ENCODE measurements around the gene WNK2.

The WNK2 gene

GRCh38 chr9:93268551-93269314 lies 84.8 kb downstream of the WNK2 start:
- DNase-seq, result no peak

DNA sequence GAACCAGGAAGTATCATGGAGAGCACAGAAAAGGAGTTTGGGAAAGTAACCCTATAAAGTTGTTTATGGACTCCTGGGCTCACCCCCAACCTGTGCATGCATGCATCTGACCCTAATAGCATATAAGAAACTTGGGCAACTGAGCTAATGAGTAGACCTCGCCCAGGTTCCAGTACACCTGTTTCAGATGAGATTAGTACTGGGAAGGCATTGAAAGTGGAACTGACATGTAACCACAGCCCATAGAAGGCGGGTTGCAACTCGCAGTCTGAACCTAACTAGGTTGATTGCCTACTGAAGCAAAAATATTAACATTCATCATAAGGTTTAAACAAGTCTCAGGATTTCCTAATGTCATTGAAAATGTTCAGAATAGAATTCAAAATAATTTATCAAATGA lies 87.0 kb downstream of the WNK2 start:
- DNase-seq, result no peak

GRCh38 chr9:93276973-93277372 lies 93.0 kb downstream of the WNK2 start:
- no peak for DNase-seq

DNA sequence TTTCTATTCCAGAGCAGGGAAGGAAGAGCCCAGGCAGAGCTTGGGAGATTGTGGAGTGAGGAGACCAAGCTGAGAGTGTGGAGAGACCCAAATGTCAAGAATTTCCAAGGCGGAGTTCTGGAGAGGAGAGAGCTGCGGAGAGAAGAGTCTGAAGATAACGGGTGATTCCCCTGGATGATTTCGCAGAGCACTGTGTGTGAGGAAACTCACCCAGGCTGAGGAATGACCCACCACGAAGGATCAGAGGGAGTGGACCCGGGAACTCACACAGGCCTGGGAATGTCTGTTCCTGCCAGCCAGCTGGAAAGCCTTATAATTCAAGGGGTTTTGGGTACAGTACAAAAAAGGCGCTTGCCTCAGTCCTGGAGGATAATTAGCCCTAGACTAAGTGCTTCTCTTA lies 94.2 kb downstream of the WNK2 start:
- no peak for DNase-seq

GRCh38 chr9:93280661-93281259 lies 96.8 kb downstream of the WNK2 start:
- DNase-seq, result no peak

DNA sequence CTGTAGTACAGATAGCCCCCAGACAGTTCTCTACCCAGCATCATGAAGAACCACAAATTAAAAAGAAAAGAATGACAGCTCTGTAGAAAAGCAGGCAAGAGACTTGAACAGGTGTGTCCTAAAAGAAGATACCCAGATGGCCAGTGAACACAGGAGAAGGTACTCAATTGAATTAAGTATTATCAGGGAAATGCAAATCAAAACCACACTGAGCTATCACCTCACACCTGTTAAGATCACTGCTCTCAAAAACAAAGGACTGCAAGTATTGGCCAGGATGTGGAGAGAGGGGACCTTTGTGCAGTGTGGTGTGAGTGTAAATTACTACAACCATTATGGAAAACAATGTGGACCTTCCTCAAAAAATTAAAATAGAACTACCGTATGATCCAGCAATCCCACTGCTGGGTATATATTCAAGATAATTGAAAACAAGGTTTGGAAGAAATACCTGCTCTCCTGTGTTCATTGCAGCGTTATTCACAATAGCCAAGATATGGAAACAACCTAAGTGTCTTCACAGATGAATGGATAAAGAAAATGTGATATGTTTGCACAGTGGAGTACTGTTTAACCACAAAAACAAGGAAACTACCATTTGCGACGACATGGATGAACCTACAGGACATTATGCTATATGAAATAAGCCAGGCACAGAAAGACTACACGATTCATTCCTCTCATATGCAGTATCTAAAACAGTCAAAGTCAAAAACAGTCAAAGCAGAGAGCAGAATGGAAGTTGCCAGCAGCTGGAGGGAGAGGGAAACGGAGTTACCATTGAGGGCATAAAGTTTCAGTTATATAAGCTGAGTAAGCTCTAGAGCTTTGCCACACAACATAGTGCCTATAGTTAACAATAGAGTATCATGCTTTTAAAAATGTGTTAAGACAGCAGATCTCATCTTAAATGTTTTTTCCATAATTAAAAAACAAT lies 102.6 kb downstream of the WNK2 start:
- DNase-seq, result no peak

GRCh38 chr9:93287189-93287552 lies 103.2 kb downstream of the WNK2 start:
- DNase-seq, result no peak

DNA sequence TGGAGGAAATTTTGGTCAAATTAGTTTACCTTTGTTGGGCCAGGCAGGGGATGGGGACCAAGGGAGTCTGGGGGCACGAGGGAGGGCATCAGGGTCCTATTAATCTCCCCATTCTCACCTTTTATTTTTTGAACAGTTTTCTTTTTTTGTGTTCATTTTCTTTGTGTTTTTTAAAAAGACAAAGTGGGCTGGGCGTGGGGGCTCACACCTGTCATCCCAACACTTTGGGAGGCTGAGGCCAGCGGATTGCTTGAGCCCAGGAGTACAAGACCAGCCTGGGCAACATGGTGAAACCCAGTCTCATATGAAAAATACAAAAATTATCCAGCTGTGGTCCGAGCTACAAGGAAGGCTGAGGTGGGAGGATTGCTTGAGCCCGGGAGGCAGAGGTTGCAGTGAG lies 103.7 kb downstream of the WNK2 start:
- no peak for DNase-seq

- DNase-seq, result peak; percentile 67
Observed at GRCh38 chr9:93288341-93288740, 104.4 kb downstream of the WNK2 start.

DNA sequence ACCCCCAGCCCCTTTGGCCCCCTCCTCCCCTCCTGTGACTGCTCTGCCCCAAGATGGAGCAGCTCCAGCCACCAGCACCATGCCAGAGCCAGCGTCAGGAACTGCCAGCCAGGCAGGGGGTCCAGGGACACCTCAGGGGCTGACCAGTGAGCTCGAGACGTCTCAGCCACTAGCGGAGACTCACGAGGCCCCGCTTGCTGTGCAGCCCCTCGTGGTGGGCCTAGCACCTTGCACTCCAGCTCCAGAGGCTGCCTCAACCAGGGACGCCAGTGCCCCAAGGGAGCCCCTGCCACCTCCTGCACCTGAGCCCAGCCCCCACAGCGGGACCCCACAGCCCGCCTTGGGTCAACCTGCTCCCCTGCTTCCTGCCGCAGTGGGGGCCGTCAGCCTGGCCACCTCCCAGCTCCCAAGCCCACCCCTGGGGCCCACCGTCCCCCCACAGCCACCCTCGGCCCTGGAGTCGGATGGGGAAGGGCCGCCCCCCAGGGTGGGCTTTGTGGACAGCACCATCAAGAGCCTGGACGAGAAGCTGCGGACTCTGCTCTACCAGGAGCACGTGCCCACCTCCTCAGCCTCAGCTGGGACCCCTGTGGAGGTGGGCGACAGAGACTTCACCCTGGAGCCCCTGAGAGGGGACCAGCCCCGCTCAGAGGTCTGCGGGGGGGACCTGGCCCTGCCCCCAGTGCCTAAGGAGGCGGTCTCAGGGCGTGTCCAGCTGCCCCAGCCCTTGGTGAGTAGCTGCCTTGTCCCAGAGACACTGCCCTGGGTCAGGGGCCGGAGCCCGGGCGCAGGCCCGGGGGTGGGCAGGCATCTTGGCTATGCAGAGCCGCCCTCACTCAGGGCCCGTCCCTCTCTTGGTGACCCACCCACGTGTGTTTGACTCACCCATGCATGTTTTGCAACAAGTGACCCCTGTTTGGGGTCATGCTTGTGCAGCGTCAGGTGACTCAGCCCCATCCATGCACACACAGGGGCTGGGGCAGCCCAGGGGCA lies 105.2 kb downstream of the WNK2 start:
- DNase-seq, result peak; percentile 47

GRCh38 chr9:93290495-93291434 lies 106.8 kb downstream of the WNK2 start:
- DNase-seq, result no peak

- DNase-seq, result no peak
Observed at GRCh38 chr9:93291536-93292287, 107.8 kb downstream of the WNK2 start.

GRCh38 chr9:93292288-93292615 lies 108.3 kb downstream of the WNK2 start:
- no peak for DNase-seq

DNA sequence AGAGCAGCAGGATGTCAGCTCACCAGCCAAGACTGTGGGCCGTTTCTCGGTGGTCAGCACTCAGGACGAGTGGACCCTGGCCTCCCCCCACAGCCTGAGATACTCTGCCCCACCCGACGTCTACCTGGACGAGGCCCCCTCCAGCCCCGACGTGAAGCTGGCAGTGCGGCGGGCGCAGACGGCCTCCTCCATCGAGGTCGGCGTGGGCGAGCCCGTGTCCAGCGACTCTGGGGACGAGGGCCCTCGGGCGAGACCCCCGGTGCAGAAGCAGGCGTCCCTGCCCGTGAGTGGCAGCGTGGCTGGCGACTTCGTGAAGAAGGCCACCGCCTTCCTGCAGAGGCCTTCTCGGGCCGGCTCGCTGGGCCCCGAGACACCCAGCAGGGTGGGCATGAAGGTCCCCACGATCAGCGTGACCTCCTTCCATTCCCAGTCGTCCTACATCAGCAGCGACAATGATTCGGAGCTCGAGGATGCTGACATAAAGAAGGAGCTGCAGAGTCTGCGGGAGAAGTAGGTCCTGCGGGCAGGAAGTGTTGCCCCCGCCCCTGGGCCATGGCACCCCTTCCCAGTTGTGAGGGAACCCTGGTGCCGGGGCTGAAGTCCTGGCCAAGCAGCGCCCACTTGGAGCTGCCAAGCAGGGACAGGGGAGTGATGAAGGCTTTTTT lies 108.9 kb downstream of the WNK2 start:
- DNase-seq, result no peak

DNA sequence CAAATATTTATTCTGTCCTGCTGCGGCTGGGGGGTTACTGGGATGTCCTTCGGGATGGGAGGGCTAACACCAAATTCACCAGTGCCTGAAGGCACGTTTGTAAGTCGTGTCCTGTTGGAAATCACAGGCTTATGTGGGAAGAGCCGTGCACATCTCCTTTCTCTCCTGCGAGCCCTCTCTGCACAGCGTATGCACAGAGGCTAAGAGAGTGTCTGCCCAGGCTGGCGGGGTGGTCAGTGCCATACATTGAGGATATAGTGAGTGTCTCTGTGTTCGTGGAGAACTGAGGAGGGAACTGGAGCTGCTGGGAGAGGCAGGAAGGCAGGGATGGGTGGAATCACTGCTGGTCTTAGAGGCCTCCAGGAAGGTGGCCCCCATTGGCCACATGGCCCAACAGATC lies 110.1 kb downstream of the WNK2 start:
- no peak for DNase-seq

DNA sequence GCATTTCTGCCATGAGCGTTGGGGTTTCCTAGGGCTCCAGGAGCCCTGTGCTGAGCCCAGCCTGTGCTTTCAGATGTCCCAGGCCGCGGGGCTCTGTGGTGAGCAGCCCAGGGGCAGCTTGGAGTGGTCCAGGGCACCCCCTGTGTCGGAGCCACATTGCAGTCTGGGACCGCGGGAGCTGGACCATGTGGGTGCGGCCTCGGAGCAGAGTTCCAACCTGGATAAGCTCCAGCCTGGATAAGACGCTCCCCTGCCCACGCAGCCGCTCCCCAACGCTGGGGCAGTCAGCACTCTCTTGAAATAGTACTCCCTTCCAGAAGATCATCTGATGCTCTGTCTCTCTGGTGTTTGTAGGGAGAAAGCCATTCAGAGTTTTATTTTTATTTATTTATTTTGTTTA lies 111.1 kb downstream of the WNK2 start:
- DNase-seq, result no peak

- no peak for DNase-seq
Observed at GRCh38 chr9:93295456-93296076, 111.6 kb downstream of the WNK2 start.

DNA sequence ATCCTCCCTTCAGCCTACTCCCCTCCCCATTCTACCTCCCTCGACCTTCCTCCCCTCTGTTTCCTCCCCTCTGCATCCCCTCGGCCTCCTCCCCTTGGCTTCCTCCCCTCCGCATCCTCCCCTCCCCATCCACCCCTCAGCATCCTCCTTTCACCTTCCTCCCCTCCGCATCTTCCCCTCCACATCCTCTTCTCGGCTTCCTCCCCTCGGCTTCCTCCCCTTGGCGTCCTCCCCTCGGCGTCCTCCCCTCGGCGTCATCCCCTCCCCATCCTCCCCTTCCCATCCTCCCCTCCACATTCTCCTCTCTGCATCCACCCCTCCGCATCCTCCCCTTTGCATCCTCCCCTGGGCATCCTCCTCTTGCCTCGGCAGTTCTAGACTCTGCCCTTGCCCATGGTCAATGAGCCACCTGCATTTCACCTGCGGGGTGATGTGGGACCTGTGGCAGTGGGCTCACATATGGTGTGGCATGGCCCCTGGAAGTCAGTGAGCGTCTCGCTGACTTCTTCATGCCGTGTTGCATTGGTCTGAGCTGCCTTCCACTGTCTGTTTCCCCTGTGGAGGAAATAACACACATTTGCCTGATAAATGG lies 113.0 kb downstream of the WNK2 start:
- DNase-seq, result no peak

Data from inflammatory macrophage treated with lipopolysaccharide for 4 hours (primary cell).